ENCODE data around the gene CCDC134. TPM values are rescaled to one million over a fixed set of nuclear protein-coding genes. Genes with fewer than 3 reads are reported as not detected.

The CCDC134 gene
- 10.3 and 12.0 TPM in 2 replicates for total RNA-seq (2014; rRNA removed; shearing (Covaris generic))

DNA sequence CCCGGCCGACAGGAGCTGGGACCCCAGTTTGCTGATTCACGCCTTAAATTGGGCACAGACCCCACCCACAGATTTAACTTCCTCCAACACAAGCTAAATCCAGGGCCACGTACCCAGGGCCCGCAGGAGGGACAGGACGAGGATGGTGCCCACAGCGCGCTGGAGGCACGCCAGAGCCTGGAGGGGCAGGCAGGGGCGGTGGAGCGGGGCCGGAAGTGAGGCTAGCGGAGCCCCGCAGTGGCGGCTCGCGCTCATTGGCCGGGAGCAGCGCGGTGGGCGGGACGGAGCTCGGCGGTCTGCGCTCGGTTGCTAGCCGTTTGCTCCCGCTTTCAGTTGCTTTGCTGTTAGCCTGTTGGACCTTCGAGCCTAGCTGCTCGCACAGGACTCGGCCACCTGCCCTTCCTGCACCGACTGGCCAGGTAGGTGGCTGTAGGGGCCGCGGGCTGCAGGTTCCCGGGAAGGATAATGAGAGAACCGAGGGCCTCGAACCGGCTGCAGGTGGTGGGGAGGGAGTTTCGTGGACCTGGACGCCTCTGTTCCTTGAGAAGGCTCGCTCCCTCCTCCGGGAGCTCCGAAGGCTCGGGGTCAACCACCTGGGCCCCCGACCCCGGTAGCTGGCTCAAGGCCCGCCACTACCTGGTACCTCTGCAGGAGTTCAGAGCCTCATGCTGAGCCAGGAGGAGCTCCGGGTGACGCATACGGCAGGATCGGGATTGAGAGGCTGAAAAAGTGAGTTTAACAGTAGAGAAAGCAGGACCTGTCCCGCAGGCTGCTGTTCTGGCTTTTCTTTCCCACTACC is at the start of gene CCDC134:
Gene CCDC134, plus strand, starts transcription at position 332 of the 799 bp plus-strand sequence. CDS start 8,212 bp downstream, outside the sequence.
- DNase-seq (ENCODE audit: low read depth) = peak; percentile 83

- no peak for DNase-seq (ENCODE audit: low read depth)
These were observed 48.2 kb upstream of the CCDC134 start for GRCh38 chr22:41752011-41752970.

DNA sequence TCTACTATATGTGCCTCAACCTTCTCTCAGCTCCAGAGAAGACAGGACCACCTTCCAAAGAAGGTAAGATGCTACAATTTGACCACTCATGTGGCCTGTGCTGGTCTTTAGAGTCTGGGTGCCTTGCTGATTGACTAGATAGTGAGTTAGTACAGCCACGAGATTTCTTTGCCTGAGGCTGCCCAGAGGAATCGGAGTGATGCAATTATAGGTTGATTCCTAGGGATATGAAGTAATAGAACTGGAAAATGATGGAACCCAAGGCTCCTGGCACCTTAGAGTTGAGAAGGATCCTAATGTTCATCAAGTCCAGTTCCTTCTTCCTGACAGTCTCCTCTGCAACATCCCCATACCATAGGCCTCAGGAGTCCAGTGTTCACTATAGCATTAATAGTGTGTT is 46.5 kb upstream of the CCDC134 start:
- DNase-seq (ENCODE audit: low read depth) = no peak

DNA sequence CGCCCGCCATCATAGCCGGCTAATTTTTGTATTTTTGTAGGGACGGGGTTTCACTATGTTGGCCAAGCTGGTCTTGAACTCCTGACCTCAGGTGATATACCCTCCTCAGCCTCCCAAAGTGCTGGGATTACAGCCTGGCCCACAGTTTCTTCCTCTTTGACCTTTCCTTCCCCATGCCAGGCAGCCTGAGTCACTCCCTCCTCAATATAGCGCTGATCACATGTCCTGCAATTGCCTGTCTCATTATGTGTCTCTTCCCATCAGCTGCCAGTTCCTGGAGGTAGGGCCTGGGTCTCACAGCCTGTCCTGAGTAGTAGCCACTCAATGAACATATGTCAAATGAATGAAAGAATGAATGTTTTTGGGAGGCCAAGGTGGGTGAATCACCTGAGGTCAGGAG is 43.0 kb upstream of the CCDC134 start:
- DNase-seq (ENCODE audit: low read depth) = no peak

- DNase-seq (ENCODE audit: low read depth) = no peak
These were observed 42.2 kb upstream of the CCDC134 start for GRCh38 chr22:41758231-41758630.

DNA sequence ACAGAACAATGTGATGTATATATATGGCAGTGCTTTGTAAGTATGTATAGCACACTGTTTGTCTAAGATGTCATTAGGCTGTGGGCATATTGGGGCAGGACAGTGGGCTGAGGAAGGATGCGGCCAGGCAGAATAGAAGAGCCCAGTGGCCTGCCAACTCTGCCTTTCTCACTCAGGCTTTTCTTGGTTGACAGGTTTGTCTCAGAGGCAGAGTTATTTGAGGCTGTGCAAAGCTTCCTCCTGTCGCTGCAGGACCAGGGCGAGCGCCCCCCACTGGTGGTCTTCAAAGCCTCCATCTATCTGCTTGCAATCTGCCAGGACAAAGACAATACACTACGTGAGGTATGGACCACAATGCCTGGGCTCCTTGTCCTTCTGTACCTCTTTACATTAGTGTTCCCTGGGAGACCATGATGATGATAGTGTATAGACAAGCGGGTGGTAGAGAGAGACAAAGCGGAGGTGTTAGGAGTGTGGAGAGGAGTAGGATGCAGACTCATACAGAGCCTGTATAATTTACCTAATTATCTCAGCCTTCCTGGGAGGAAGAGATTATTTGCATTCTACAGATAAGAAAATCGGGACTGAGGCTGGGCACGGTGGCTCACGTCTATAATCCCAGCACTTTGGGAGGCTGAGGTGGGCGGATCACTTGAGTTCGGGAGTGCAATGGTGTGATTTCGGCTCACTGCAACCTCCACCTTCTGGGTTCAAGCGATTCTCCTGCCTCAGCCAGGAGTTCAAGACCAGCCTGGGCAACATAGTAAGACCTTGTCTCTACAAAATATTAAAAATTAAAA is 37.3 kb upstream of the CCDC134 start:
- DNase-seq (ENCODE audit: low read depth) = no peak

GRCh38 chr22:41766476-41766875 is 34.0 kb upstream of the CCDC134 start:
- DNase-seq (ENCODE audit: low read depth) = peak; percentile 20

GRCh38 chr22:41768430-41768829 is 32.0 kb upstream of the CCDC134 start:
- DNase-seq (ENCODE audit: low read depth) = peak; percentile 83

GRCh38 chr22:41770715-41771468 is 29.6 kb upstream of the CCDC134 start:
- peak; percentile 65 for DNase-seq (ENCODE audit: low read depth)

- peak; percentile 5 for DNase-seq (ENCODE audit: low read depth)
These were observed 28.3 kb upstream of the CCDC134 start for GRCh38 chr22:41772198-41772597.

- DNase-seq (ENCODE audit: low read depth) = peak; percentile 65
These were observed 27.8 kb upstream of the CCDC134 start for GRCh38 chr22:41772645-41773044.

- no peak for DNase-seq (ENCODE audit: low read depth)
These were observed 25.1 kb upstream of the CCDC134 start for GRCh38 chr22:41775338-41775737.

- peak; percentile 29 for DNase-seq (ENCODE audit: low read depth)
These were observed 24.5 kb upstream of the CCDC134 start for GRCh38 chr22:41775976-41776375.

DNA sequence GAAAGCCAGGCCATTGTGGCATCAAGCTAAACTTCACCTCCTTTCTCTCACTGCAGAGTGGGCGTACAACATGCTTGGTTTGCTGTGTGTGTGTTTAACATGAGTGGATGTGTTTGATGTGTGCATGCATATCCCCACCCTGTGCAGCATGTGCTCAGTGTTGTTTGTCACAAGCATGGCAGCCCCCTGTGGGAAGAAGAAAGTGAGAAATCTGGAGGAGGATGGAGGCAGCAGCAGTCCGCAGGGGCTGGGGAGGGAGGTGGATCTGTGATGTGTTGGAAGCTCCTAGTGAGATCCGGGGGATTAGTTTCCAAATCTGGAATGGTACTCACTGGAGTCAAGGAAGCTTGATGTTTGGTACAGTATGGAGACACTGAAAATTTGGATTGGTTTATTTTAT is 24.1 kb upstream of the CCDC134 start:
- no peak for DNase-seq (ENCODE audit: low read depth)

GRCh38 chr22:41777749-41778425 is 22.6 kb upstream of the CCDC134 start:
- DNase-seq (ENCODE audit: low read depth) = no peak

DNA sequence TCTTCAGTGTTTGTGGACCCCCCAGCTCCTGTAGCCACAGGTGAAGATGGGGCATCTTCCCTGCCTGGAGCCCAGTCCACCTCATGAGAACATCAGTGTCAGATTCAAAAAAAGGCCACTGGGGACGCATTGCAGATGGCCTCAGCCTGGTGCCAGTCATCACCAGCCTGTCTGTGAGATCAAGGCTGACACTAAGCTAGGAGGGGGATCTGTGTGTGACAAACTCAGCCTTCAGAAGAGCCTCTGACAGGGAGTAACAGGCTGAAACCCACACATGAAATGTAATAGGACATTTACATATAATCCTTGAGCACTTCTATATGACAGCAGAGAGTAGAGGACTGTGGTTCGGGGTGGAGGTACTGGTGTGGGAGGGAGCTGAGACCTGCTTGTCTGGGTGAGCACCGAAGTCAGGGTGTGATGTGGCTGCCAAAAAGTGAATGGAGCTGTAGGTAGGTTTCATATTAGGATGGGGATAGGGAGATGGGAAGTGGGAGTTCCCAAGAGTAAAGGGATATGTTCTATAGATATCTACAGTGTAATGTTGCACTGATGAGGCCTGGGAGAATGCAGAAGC is 20.5 kb upstream of the CCDC134 start:
- DNase-seq (ENCODE audit: low read depth) = no peak

DNA sequence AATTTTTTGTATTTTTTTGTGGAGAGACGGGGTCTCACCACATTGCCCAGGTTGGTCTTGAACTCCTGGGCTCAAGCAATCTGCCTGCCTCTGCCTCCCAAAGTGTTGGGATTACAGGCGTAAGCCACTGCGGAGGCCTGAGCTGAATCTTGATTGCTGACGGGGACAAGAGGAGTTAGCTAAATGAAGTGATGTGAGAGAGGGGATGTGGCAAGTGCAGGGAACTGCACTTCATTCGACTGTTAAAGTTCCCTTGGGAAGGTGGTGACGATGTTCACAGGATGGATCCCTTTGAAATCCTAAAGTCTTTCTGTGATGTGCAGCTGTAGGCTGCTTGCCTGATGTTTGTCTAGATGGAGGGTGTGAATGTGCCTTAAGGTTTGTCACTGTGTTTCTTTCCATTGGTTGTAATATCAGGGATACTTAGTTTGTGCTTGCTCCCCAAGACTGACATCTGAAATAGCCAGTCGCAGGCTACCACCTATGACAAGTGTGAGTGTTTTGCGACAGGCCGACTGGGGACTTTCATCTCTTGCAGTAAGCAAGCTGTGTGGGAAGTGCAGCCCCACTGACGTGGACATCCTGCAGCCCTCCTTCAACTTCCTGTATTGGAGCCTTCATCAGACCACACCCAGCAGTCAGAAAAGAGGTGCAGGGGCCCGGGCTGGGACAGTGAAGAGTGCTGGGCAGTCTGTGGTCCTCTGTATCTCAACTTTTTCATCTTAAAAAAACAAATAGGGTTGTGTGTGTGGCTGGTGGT is 19.6 kb upstream of the CCDC134 start:
- DNase-seq (ENCODE audit: low read depth) = peak; percentile 8

- no peak for DNase-seq (ENCODE audit: low read depth)
These were observed 19.0 kb upstream of the CCDC134 start for GRCh38 chr22:41781507-41781906.

DNA sequence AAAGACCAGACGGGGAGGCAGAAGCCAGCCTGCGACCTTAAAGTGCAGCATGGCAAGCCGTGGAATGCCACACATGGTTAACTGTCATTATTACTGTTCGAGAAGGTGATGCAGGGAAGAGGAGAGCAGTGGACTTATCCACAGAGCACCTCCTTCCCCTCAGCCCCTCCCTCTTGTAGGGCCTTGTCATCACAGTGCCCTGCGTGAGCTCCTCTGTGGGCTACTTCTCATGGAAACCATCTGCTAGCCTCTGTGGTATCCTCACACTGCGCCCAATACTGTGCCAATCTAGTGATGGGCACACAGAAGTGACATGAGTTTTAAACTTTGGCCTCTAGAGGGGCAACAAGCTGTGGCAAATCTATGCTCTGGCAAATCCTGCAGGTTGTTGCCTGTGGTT is 18.2 kb upstream of the CCDC134 start:
- no peak for DNase-seq (ENCODE audit: low read depth)
